Right lobe of liver (tissue), 6 donors: ENCODE measurements around the gene CREB3L4. TPM values are rescaled to one million over a fixed set of nuclear protein-coding genes. Genes with fewer than 3 reads are reported as not detected.

ENCODE experiments used
- ATAC-seq, 4 donors: fragments of 200-7000 bp; cut with Tn5 transposase; one replicate each; pipeline ENCODE4 v1.9.1; 2020; ENCODE audit warnings: mild to moderate bottlenecking in 4 of 4, moderate library complexity in 4 of 4
- DNase-seq, 3 donors: peaks; one replicate each; pipeline ENCODE4 v3.0.0-alpha.2; 2020
- H3K27ac ChIP-seq, 3 donors: fragments of 200-600 bp; one replicate each; pipeline ENCODE4 v1.8.0; 2022
- H3K27me3 ChIP-seq, 2 donors: fragments of 200-600 bp; one replicate each; pipeline ENCODE4 v1.8.0; 2022
- H3K36me3 ChIP-seq, 4 donors: fragments of 200-600 bp; sonication (generic) in 1 of 4; one replicate each; pipeline versions ENCODE4 v1.5.1 to v1.8.0; 2017 to 2022; ENCODE audit warnings: control low read depth in 1 of 4
- H3K4me1 ChIP-seq, 4 donors: fragments of 200-600 bp; sonication (generic) in 1 of 4; one replicate each; pipeline versions ENCODE4 v1.5.1 to v1.8.0; 2017 to 2022; ENCODE audit warnings: control low read depth in 1 of 4
- H3K4me3 ChIP-seq, 3 donors: fragments of 200-600 bp; one replicate each; pipeline ENCODE4 v1.8.0; 2022
- H3K9me3 ChIP-seq, 4 donors: fragments of 200-600 bp; sonication (generic) in 1 of 4; one replicate each; pipeline versions ENCODE4 v1.5.1 to v1.8.0; 2017 to 2022; ENCODE audit warnings: control low read depth in 1 of 4
- CTCF ChIP-seq, 4 donors: fragments of 200-600 bp in 3 of 4; fragments of 450-650 bp in 1 of 4; IDR thresholded peaks; one replicate each; pipeline versions ENCODE4 v1.5.1 to v1.8.0; 2016 to 2022; ENCODE audit warnings: antibody characterized with exemption in 4 of 4, mild to moderate bottlenecking in 2 of 4
- POLR2A ChIP-seq: fragments of 450-650 bp; IDR thresholded peaks from one replicate; pipeline ENCODE4 v1.6.1; 2017; ENCODE audit warnings: antibody characterized with exemption, mild to moderate bottlenecking
- WGBS: methylation state at CpG from one replicate; pipeline ENCODE4 v1.1.6; 2018; ENCODE audit warnings: low coverage, low lambda C conversion rate; ENCODE audit not compliant: insufficient coverage; ENCODE audit errors: missing lambda C conversion rate; 5-methylcytosine and 5-hydroxymethylcytosine counted together
- intact Hi-C, 2 donors: fragments of 100-400 bp; cut with DNase I; formaldehyde crosslinking; loops; one replicate each; pipeline versions ENCODE4 v1.11.2 to v1.14.1; 2022
- long read RNA-seq: library from polyadenylated mRNA; unstranded; transcript quantifications from one replicate; pipeline ENCODE4 v2.0.0, GENCODE V29; 2019
- total RNA-seq, 6 experiments: library from RNA; depleted of rRNA in 2 of 6; stranded (reverse); fragments of >200 nt in 2 of 6; fragmentation: NEBNext Ultra II Directional in 3 of 6; extraction: Animal tissue kit (Norgen Biotek cat#: 25700) in 3 of 6; gene quantifications; one replicate each; pipeline versions ENCODE4 v1.1.0 to v1.2.4, GENCODE V29; 2016 to 2023
- donor health status: DM: no; HTN: yes; CAD: no.
- donor health status: DM: no; HTN: no; CAD: no.
- donor health status: DM: no; HTN: no; CAD: no.
- donor health status: DM: no; HTN: yes; CAD: no.
- donor health status: DM: no; HTN: yes; CAD: no.

CREB3L4 gene
- total RNA-seq, result 10 to 100 TPM in 1 of 6 experiments, 1 to 10 TPM in 5; 4.9 to 11.1 (median 8.2) TPM
- long read RNA-seq, partial matches to known transcripts, result 1 of 2 reads
- long read RNA-seq, other reads (novel, unspliced or antisense), result 1 of 2 reads

GRCh38 chr1:153967107-153967999 lies at the start of gene CREB3L4:
Gene CREB3L4 (plus strand): TSS chr1:153967902. CDS start chr1:153968526, 624 bp downstream.
- DNase-seq (peak; percentile 94 to 97 (median 96)), ATAC-seq (peak; percentile 72 to 86 (median 81))
- TF ChIP-seq CTCF (IDR thresholded peaks at IDR 0.05), result peak in 3 of 4 donors; percentile 51 to 58 (median 54)
- peak; percentile 91 for TF ChIP-seq POLR2A
- H3K4me1 ChIP-seq, result peaks cover 0 to 25% (median 9%) of the 10 kb centered on the region in 4 donors
- intact Hi-C loops, result no loop called here
- 0% methylated on average over 24 of the region's 60 CpGs for WGBS
- no peaks in the 10 kb centered on the region for H3K36me3 ChIP-seq
- peak within 1 kb of the TSS; percentile 83 to 97 (median 91) for H3K27ac ChIP-seq
- H3K9me3 ChIP-seq, result no peaks in the 10 kb centered on the region
- no peaks in the 10 kb centered on the region for H3K27me3 ChIP-seq
- peak within 1 kb of the TSS; percentile 44 to 65 (median 63) for H3K4me3 ChIP-seq

DNA sequence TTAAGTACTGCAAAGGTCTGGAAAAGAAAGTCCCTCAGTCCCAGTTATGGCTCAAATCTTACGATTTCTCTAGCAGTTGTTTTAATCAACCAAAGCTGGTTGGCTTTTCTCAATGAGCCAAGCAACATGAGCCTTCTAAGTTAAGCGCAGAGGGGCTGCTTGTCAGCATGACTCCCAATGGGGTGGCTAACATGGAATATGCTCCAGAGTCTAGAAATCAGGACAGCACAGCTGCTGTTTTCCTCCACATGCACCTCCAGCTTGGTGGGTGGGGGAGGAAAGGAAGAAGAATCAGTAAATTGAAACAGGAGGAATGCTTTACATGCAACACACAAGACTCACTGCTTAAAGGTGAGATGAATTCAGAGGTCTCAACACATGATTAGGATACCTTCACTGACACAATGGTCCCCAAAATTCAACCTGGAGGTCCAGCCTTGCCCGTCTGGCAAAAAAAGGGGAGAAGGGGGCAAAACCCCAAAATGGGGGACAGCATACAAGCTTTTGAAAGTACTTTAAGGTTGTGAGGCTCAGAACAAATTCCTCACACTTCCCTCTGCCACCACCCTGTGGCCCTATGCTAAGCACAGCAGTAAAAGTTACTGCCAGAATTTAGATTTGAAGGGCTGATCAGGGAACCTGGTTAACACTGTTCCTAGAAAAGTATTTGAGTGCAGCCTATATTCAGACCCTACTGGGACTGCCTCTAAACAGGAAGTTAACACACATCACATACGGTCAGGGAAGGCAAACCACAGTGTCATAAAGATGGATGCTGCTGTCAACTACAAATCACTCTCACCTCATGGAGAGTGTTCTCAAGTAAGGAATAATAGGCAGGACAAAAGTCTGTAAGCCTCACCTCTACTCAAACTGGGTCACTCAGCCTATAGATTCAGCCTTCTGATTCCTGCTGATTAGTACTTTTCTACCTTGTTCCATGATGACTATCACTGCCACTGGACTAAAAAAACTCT lies 47.5 kb upstream of the CREB3L4 start:
- 45% methylated on average over 4 of the region's 4 CpGs for WGBS
- ATAC-seq (no peak), DNase-seq (peak in 1 of 3 donors; percentile 39)
- Histone ChIP-seq H3K27me3 (no peaks in the 10 kb centered on the region), H3K4me1 (peaks cover 0 to 24% (median 5%) of the 10 kb centered on the region in 4 donors), H3K4me3 (no peak overlapping the region), H3K27ac (no peak overlapping the region), H3K36me3 (no peaks in the 10 kb centered on the region), H3K9me3 (no peaks in the 10 kb centered on the region)
- intact Hi-C loops, result loop anchor here in 1 of 2 donors (10.0 kb wide), 1 partner anchor 125 kb away; no protein-coding TSS in a partner anchor
- TF ChIP-seq POLR2A, result no peak
- TF ChIP-seq CTCF (IDR thresholded peaks at IDR 0.05), result peak in 2 of 4 donors; percentile 9 to 19

DNA sequence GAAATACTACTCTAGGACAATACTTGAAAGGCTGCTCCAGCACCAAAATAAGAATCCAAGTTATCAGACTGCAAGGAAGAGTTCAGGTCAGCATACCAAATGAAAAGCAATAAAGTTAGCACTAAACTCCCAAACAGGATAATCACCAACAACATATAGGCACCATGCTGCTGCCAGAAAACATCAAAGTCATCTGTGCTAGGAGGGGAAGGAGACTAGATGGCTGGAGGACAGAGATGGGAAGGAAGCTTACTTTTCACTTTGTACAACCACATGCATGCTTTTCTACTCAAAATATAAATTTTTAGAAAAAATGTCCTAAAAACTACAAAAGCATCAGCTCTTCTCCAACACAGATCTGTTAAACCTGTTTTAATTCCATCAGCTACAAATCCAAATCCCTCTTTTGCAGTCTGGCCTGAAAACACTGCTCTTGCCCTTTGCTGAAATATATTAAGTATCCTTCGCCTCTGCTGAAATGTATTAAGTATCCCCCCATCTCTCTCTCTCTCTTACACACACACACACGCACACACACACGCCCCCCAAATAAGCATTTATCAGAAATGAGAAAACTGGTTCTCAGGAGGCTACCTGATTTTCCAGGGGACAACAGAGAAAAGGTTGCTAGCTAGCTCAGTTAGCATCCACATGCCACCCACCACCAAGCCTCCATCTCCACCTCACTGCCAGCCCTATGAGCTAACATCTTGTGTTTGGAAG lies 46.5 kb upstream of the CREB3L4 start:
- TF ChIP-seq CTCF (IDR thresholded peaks at IDR 0.05) (no peak), POLR2A (no peak)
- no peaks in the 10 kb centered on the region for H3K9me3 ChIP-seq
- intact Hi-C loops, result loop anchor here in 1 of 2 donors (10.0 kb wide), 1 partner anchor 126 kb away; no protein-coding TSS in a partner anchor
- peak overlapping the region in 1 of 3 donors; percentile 73 for H3K27ac ChIP-seq
- 14% methylated on average over 3 of the region's 3 CpGs for WGBS
- DNase-seq, result no peak
- H3K36me3 ChIP-seq, result no peaks in the 10 kb centered on the region
- peaks cover 0 to 24% (median 5%) of the 10 kb centered on the region in 4 donors for H3K4me1 ChIP-seq
- no peaks in the 10 kb centered on the region for H3K27me3 ChIP-seq
- no peak for ATAC-seq
- peak overlapping the region; percentile 66 to 84 (median 72) for H3K4me3 ChIP-seq

- DNase-seq, result peak in 1 of 3 donors; percentile 37
- H3K27ac ChIP-seq, result peak overlapping the region in 2 of 3 donors; percentile 73
- H3K27me3 ChIP-seq, result no peaks in the 10 kb centered on the region
- H3K36me3 ChIP-seq, result no peaks in the 10 kb centered on the region
- H3K9me3 ChIP-seq, result no peaks in the 10 kb centered on the region
- TF ChIP-seq POLR2A (no peak), CTCF (IDR thresholded peaks at IDR 0.05) (no peak)
- WGBS, result 0% methylated on average over 9 of the region's 10 CpGs
- no peak for ATAC-seq
- H3K4me3 ChIP-seq, result peak overlapping the region; percentile 66 to 84 (median 72)
- intact Hi-C loops, result loop anchor here in 1 of 2 donors (10.0 kb wide), 1 partner anchor 127 kb away; no protein-coding TSS in a partner anchor
- H3K4me1 ChIP-seq, result peaks cover 0 to 24% (median 5%) of the 10 kb centered on the region in 4 donors
Measured at GRCh38 chr1:153921803-153922075, 46.0 kb upstream of the CREB3L4 start.
